MV-4-11 (cell line): ENCODE data around the gene IL12RB1.

Experiments
- DNase-seq: peaks from one replicate; lab custom pipeline; 2025; lab: John Stamatoyannopoulos, UW

IL12RB1 gene

DNA sequence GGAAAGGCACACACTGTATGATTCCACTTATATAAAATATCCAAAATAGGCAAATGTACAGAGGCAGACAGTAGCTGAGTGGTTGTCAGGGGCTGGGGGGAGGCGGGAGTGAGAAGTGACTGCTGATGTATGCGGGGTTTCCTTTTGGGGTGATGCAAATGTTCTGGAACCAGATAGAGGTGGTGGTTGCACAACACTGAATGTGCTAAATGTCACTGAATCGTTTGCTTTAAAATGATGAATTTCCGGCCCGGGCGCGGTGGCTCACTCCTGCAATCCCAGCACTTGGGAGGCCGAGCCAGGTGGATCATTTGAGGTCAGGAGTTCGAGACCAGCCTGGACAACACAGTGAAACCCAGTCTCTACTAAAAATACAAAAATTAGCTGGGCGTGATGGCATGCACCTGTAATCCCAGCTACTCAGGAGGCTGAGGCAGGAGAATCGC lies 2.4 kb upstream of the IL12RB1 start:
- peak; percentile 92 for DNase-seq

- DNase-seq = no peak
Observed at GRCh38 chr19:18085702-18086457, 854 bp downstream of the IL12RB1 start.

GRCh38 chr19:18083929-18084684 lies 2.6 kb downstream of the IL12RB1 start:
- DNase-seq = no peak

DNA sequence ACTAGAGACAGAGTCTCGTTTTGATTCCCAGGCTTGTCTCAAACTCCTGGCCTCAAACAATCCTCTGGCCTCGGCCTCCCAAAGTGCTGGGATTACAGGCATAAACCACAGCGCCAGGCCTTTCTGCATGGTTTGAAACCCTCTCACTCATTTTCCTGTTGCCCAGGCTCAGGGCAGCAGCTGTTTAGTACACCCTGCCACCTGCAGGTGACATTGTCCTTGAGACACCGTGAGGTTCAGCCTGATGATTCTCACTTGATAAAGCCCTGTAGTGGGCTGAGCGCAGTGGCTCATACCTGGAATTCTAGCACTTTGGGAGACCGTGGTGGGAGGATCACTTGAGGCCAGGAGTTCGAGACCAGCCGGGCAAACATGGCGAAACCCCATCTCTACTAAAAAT lies 12.5 kb downstream of the IL12RB1 start:
- no peak for DNase-seq

GRCh38 chr19:18073197-18073596 lies 13.5 kb downstream of the IL12RB1 start:
- DNase-seq = no peak

DNA sequence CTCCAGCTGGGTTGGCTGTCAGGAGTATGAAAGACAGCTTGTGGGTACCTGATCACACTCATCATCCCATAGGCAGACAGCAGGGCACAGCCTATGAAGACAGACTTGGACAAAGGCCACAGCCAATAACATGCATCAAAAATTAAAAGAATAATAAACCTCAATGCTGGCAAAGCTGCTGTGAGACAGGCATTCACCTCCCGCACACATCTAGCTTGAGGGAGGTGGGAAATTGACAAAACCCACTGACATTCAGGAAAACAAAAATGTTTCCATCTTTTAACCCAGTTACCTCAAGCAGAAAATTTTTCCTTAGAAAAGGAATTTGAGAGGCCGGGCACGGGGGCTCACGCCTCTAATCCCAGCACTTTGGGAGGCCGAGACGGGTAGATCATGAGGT lies 14.4 kb downstream of the IL12RB1 start:
- DNase-seq = no peak

GRCh38 chr19:18070181-18070580 lies 16.6 kb downstream of the IL12RB1 start:
- DNase-seq = no peak

DNA sequence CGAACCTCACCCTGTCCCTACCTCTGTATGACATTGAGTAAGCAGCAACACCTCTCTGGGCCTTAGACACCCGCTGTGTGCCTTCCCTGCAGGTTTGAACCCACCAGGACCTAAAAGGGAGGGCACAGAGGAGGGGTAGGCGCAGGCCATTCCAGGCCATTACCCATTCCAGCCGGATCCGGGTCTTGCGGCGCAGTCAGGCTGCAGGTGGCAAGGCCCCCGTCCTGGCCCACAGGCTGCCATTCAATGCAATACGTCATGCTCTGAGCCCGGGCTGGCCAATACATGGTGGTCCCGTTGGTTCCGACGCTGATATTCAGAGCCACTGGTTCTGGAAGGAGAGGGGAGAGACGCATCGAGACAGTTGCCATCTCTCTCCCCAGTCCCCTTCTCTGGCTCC lies 17.4 kb downstream of the IL12RB1 start:
- no peak for DNase-seq

- no peak for DNase-seq
Observed at GRCh38 chr19:18068395-18068794, 18.3 kb downstream of the IL12RB1 start.

DNA sequence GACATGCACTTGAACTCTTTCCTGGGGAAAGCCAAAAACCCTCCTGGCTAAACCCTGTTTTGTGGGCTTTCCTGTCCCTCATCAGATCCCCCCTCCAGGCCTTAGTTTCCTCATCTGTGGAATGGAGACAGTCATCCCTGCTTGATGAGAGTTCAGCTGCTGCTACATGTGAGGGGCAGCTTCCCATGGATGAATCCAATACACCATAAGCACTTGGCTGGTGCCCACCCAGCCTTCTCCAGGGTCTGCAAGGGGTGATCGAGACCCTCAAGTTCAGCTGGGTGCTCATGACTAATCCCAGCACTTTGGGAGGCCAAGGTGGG lies 21.6 kb downstream of the IL12RB1 start:
- no peak for DNase-seq

- DNase-seq = no peak
Observed at GRCh38 chr19:18063463-18063862, 23.3 kb downstream of the IL12RB1 start.

DNA sequence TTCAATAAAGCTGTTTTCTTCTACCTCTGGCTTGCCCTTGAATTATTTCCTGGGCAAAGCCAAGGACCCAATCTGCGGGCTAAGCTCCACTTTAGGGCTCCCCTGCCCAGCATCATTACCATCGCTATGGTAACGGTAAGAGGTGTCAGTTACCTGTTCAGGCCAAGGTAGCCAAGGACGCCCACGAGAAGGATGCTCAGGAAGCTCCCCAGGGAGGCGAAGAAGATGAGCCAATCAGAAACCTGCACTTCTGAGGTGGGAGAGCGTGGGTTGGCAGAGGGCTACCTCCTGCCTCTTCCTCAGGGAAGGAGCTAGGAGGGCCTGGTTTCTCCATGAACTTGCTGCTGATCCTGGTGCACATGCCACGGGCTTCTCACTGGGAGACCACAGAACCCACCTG lies 24.7 kb downstream of the IL12RB1 start:
- no peak for DNase-seq

DNA sequence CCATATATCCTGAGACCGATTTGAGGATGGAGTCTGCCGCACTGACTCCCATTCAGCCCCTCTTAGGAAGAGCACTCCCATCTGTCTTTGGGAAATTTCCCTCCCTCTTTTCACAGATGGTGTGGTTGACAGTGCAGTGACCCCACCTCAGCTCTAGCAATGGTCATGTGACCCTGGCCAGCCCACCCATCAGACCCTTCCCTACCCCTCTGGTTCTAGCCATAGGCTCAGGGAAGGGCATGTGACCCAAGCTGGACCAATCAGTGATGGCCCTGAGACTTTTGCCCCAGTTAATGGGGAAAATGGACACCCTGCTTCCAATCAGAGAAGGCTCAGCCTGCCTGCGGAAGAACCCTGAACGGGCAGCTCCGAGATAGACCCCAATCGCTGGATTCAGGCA lies 26.3 kb downstream of the IL12RB1 start:
- no peak for DNase-seq

DNA sequence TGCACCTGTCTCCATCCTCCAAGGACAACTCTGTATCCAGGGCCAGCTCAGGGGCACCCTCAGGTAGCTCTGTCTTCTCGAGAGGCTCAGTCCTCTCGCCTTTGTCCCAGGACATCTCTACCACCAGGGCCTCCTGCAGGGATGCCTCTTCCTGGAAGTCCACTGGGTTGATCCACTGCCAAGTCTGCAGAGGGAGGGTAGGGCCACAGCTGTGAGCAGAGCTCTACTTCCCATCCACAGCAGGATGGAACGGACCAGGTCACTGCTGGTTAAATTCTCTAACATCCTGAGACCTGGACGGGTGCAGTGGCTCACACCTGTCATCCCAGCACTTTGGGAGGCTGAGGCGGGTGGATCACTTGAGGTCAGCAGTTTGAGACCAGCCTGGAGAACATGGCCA lies 26.8 kb downstream of the IL12RB1 start:
- peak; percentile 6 for DNase-seq

DNA sequence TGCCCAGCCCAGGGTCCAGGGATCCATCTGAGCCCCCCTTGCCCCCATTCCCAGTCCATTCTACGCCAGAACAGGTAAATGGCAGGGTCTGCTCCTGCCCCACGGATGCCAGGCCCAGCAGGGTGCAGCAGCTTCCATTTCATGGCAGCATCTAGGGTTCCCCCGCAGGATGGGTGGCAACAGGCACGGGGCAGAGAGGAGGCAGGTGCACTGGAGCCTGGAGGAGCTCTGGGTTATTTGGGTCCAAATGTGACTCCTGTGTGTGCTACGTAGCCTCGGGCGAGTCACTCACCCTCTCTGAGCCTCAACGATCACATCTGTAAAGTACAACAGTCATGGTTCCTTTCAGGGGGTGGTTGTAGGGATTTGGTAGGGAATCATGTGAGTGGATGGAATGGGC lies 27.4 kb downstream of the IL12RB1 start:
- no peak for DNase-seq

GRCh38 chr19:18058208-18059009 lies 28.3 kb downstream of the IL12RB1 start:
- DNase-seq = peak; percentile 71

GRCh38 chr19:18057557-18057956 lies 29.2 kb downstream of the IL12RB1 start:
- peak; percentile 21 for DNase-seq

DNA sequence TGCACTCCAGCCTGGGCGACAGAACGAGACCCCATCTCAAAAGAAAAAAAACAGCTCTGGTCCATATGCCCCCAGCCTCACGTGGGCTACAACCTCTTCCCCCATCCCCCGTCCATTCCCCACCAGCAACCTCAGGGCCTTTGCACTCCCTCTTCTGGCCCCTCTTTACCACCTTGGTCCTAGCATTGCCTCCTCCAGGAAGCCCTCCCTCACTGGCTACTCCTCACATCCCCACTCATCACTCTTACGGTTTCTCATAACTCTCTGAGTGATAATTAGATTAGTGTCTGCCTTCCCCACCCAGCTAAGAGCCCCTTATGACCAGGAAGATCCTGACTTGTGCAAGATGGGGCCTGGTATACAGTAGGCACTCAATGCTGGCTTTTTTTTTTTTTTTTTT lies 30.8 kb downstream of the IL12RB1 start:
- DNase-seq = no peak

- no peak for DNase-seq
Observed at GRCh38 chr19:18053576-18054219, 33.0 kb downstream of the IL12RB1 start.

GRCh38 chr19:18051887-18052286 lies 34.8 kb downstream of the IL12RB1 start:
- DNase-seq = no peak

- DNase-seq = peak; percentile 35
Observed at GRCh38 chr19:18049385-18049784, 37.3 kb downstream of the IL12RB1 start.

DNA sequence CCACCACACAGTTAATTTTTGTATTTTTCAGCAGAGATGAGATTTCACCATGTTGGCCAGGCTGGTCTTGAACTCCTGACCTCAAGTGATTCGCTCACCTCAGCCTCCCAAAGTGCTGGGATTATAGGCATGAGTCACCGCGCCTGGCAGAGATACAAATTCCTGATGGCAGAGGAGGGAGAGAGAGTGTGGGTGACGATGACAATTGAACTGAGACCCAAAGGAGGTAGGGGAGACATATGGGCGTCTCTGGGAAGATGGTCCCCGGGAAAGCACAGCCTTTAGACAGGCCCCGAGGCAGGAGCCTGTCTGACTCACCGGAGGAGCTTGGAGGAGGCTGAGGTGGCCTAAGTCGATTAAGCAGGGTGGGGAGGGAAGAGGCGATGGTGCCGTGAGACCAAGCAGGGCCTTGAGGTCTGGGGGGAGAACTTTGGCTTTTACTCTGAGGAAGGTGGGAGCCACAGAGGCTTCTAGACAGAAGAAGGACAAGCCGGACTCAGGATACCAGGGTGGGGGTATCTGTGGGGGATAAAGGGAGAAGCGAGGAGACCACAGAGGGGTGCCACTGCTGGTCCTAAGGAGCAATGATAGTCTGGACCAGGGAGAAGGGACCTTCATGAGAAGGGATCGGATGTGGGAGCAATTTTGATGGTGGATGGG lies 40.5 kb downstream of the IL12RB1 start:
- DNase-seq = peak; percentile 47
